HCT116 (cell line): ENCODE measurements around the gene ZNF516. TPM values are rescaled to one million over a fixed set of nuclear protein-coding genes. Genes with fewer than 3 reads are reported as not detected.

Experiments used
- ATAC-seq: fragments of 200-7000 bp; cut with Tn5 transposase; 2 replicates; pipeline ENCODE4 v1.9.1; 2020; ENCODE audit warnings: mild to moderate bottlenecking, moderate library complexity
- BruUV-seq: library from RNA; stranded (reverse); fragments of 400-500 nt; replicated peaks from 2 replicates; lab custom pipeline; 2021; lab: Mats Ljungman, UMichigan
- CTCF ChIA-PET: fragments of 300-600 bp; sonication (Branson Sonifier 250); formaldehyde crosslinking; loops from one replicate; lab custom pipeline; 2021; ENCODE audit warnings: antibody characterized with exemption; lab: Charles Lee
- POLR2A ChIA-PET: fragments of 300-600, 350-600 bp; sonication (Branson Sonifier 250); formaldehyde crosslinking; loops from one replicate; lab custom pipeline; 2021; ENCODE audit warnings: antibody characterized with exemption; lab: Charles Lee
- RAD21 ChIA-PET, 2 experiments: fragments of 300-600 bp; sonication (Branson Sonifier 250); formaldehyde crosslinking; loops; one replicate each; lab custom pipeline; 2023; ENCODE audit warnings: low total read pairs in 2 of 2; ENCODE audit not compliant: uncharacterized antibody in 2 of 2, unreplicated experiment in 2 of 2, low non-redundant PET in 1 of 2; lab: Charles Lee
- DNase-seq: peaks from one replicate; pipeline ENCODE4 v3.0.0-alpha.2; 2010; ENCODE audit warnings: low read depth, low spot score
- H2AFZ ChIP-seq: fragments of 200-600 bp; shearing (Covaris generic), sonication (generic); 2 replicates; pipeline ENCODE4 v1.6.1; 2017; ENCODE audit warnings: low read depth, mixed run types, mixed read lengths, antibody characterized with exemption, low read length; ENCODE audit not compliant: poor library complexity, severe bottlenecking
- H3K27ac ChIP-seq: 2 replicates; pipeline ENCODE4 v1.5.1; 2012; ENCODE audit warnings: low read depth, low read length
- H3K27me3 ChIP-seq: fragments of 200-600 bp; sonication (generic); 2 replicates; pipeline ENCODE4 v1.6.1; 2016; ENCODE audit warnings: mixed run types, low read length, mixed read lengths; ENCODE audit not compliant: insufficient read depth
- H3K36me3 ChIP-seq, 2 experiments: fragments of 200-500 bp in 1 of 2; fragments of 200-600 bp in 1 of 2; sonication (Bioruptor generic) in 1 of 2; sonication (generic) in 1 of 2; 2 replicates each; pipeline versions ENCODE4 v1.5.1 to v1.6.1; 2014 to 2016; ENCODE audit warnings: low read length in 2 of 2, inconsistent platforms in 1 of 2, mixed read lengths in 1 of 2, mixed run types in 1 of 2; ENCODE audit not compliant: insufficient read depth in 2 of 2, control insufficient read depth in 1 of 2
- H3K4me1 ChIP-seq, 2 experiments: fragments of 200-600 bp in 1 of 2; sonication (generic) in 1 of 2; 2 replicates each; pipeline versions ENCODE4 v1.5.1 to v1.6.1; 2012 to 2017; ENCODE audit warnings: low read length in 2 of 2, inconsistent platforms in 1 of 2, mild to moderate bottlenecking in 1 of 2, mixed read lengths in 1 of 2, mixed run types in 1 of 2, moderate library complexity in 1 of 2; ENCODE audit not compliant: insufficient read depth in 2 of 2, control insufficient read depth in 1 of 2
- H3K4me2 ChIP-seq: fragments of 200-600 bp; sonication (generic); 2 replicates; pipeline ENCODE4 v1.6.1; 2017; ENCODE audit warnings: mixed run types, low read length, mixed read lengths
- H3K4me3 ChIP-seq, 2 experiments: fragments of 200-600 bp in 1 of 2; sonication (generic) in 1 of 2; replicated peaks in 1 of 2; 2 replicates each; pipeline ENCODE4 v1.5.1; 2011 to 2016; ENCODE audit warnings: low read length in 2 of 2, control low read depth in 1 of 2, low read depth in 1 of 2, mild to moderate bottlenecking in 1 of 2, mixed read lengths in 1 of 2, mixed run types in 1 of 2
- H3K79me2 ChIP-seq: fragments of 200-600 bp; sonication (generic); 2 replicates; pipeline ENCODE4 v1.6.1; 2017; ENCODE audit warnings: mild to moderate bottlenecking, mixed run types, low read length, moderate library complexity, mixed read lengths; ENCODE audit not compliant: insufficient read depth
- H3K9ac ChIP-seq: fragments of 200-600 bp; sonication (generic); 2 replicates; pipeline ENCODE4 v1.6.1; 2016; ENCODE audit warnings: low read length, mixed read lengths
- H3K9me2 ChIP-seq: fragments of 200-600 bp; sonication (generic), shearing (Covaris generic); 2 replicates; pipeline ENCODE4 v1.6.1; 2017; ENCODE audit warnings: mixed run types, mild to moderate bottlenecking, moderate library complexity; ENCODE audit not compliant: insufficient read depth
- H3K9me3 ChIP-seq, 2 experiments: fragments of 200-500 bp in 1 of 2; fragments of 200-600 bp in 1 of 2; sonication (Bioruptor generic) in 1 of 2; sonication (generic) in 1 of 2; 2 replicates each; pipeline ENCODE4 v1.6.1; 2014 to 2017; ENCODE audit warnings: low read length in 2 of 2, mixed read lengths in 2 of 2, inconsistent platforms in 1 of 2, low read depth in 1 of 2, mild to moderate bottlenecking in 1 of 2, mixed run types in 1 of 2, moderate library complexity in 1 of 2; ENCODE audit not compliant: control insufficient read depth in 1 of 2, insufficient read depth in 1 of 2
- H4K20me1 ChIP-seq: fragments of 200-600 bp; sonication (generic), shearing (Covaris generic); 2 replicates; pipeline ENCODE4 v1.6.1; 2017; ENCODE audit warnings: mixed run types, mild to moderate bottlenecking, moderate library complexity; ENCODE audit not compliant: insufficient read depth
- ATF3 ChIP-seq: IDR thresholded peaks from 2 replicates; pipeline ENCODE4 v1.6.1; 2012
- CBX3 ChIP-seq: IDR thresholded peaks from 2 replicates; pipeline ENCODE4 v1.6.1; 2012; ENCODE audit warnings: low read depth
- CTCF ChIP-seq, 3 experiments: fragments of 200-600 bp in 1 of 3; sonication (generic) in 1 of 3; IDR thresholded peaks in 2 of 3; conservative IDR thresholded peaks in 1 of 3; 2 replicates each; pipeline ENCODE4 v1.5.1; 2012 to 2017; ENCODE audit warnings: low read depth in 2 of 3, low read length in 2 of 3, antibody characterized with exemption in 1 of 3, borderline replicate concordance in 1 of 3, control low read depth in 1 of 3, mild to moderate bottlenecking in 1 of 3, mixed read lengths in 1 of 3, mixed run types in 1 of 3, moderate library complexity in 1 of 3; ENCODE audit not compliant: insufficient read depth in 1 of 3
- EGR1 ChIP-seq: IDR thresholded peaks from 2 replicates; pipeline ENCODE4 v1.6.1; 2012; ENCODE audit warnings: low read depth
- ELF1 ChIP-seq: IDR thresholded peaks from 2 replicates; pipeline ENCODE4 v1.6.1; 2012; ENCODE audit warnings: low read depth, borderline replicate concordance
- EZH2 ChIP-seq: fragments of 200-600 bp; sonication (generic); IDR thresholded peaks from 2 replicates; pipeline ENCODE4 v1.6.1; 2017; ENCODE audit warnings: antibody characterized with exemption, mixed run types
- FOSL1 ChIP-seq: IDR thresholded peaks from 2 replicates; pipeline ENCODE4 v1.6.1; 2012; ENCODE audit warnings: low read depth
- JUND ChIP-seq: IDR thresholded peaks from 2 replicates; pipeline ENCODE4 v1.6.1; 2012
- POLR2A ChIP-seq: IDR thresholded peaks from 2 replicates; pipeline ENCODE4 v1.7.0; 2011; ENCODE audit warnings: borderline replicate concordance; ENCODE audit not compliant: insufficient read depth, insufficient read length; ENCODE audit errors: extremely low read depth
- POLR2AphosphoS5 ChIP-seq: IDR thresholded peaks from 2 replicates; pipeline ENCODE4 v1.6.1; 2011; ENCODE audit warnings: mild to moderate bottlenecking, low read depth, low read length, moderate library complexity
- REST ChIP-seq: IDR thresholded peaks from 2 replicates; pipeline ENCODE4 v1.6.1; 2012; ENCODE audit warnings: low read depth
- SIN3A ChIP-seq: IDR thresholded peaks from 2 replicates; pipeline ENCODE4 v1.6.1; 2012; ENCODE audit warnings: low read depth
- SRF ChIP-seq: IDR thresholded peaks from 2 replicates; pipeline ENCODE4 v1.6.1; 2012; ENCODE audit warnings: low read depth
- TCF7L2 ChIP-seq: IDR thresholded peaks from 2 replicates; pipeline ENCODE4 v1.7.0; 2011; ENCODE audit warnings: borderline replicate concordance, inconsistent platforms; ENCODE audit not compliant: insufficient read depth, insufficient read length; ENCODE audit errors: extremely low read depth
- intact Hi-C: fragments of 100-400 bp; cut with micrococcal nuclease; formaldehyde crosslinking; loops from 2 replicates; pipeline ENCODE4 v1.10.0; 2022
- total RNA-seq: library from RNA; stranded (reverse); gene quantifications from one replicate; pipeline ENCODE4 v1.2.1, GENCODE V29; 2021; ENCODE audit not compliant: unreplicated experiment

The ZNF516 gene
- total RNA-seq, 1 experiment from 2014 or later: 32.0 TPM

GRCh38 chr18:76461692-76462325 is 33.2 kb downstream of the ZNF516 start:
- RAD21 ChIA-PET: no interaction called here
- peaks cover 1% of the 10 kb centered on the region; the same call in 1 of the 2 replicates for H3K79me2 ChIP-seq
- BruUV-seq: no TSS peak

More at GRCh38 chr18:76461692-76462325, 33.2 kb downstream of the ZNF516 start:
- ChIA-PET CTCF (no interaction called here), POLR2A (no interaction called here)
- H3K4me1 ChIP-seq: peaks cover 0 to 25% of the 10 kb centered on the region in 2 experiments; a peak in 2 of 4 replicates
- H3K9ac ChIP-seq: no peak overlapping the region
- TF ChIP-seq TCF7L2: no peak
- no peak for TF ChIP-seq EZH2
- TF ChIP-seq POLR2AphosphoS5: no peak
- TF ChIP-seq SRF: no peak
- no peak for TF ChIP-seq CBX3
- no peak for TF ChIP-seq ELF1
- no peak for TF ChIP-seq REST
- no peak for TF ChIP-seq SIN3A
- no peak for TF ChIP-seq POLR2A
- TF ChIP-seq ATF3: no peak
- no peak for TF ChIP-seq FOSL1
- TF ChIP-seq CTCF (IDR thresholded peaks at IDR 0.05 in 2 of 3, conservative IDR thresholded peaks at IDR 0.05 in 1 of 3; ENCODE audit: borderline replicate concordance in 1 of 3, insufficient read depth in 1 of 3, low read depth in 2 of 3, low read length in 2 of 3): no peak
- no peak for TF ChIP-seq JUND
- TF ChIP-seq EGR1: no peak
- no peak overlapping the region for H3K27ac ChIP-seq
- no peak for ATAC-seq
- H3K9me2 ChIP-seq: no peaks in the 10 kb centered on the region
- H2AFZ ChIP-seq: no peak overlapping the region
- H3K4me3 ChIP-seq: no peak overlapping the region
- no peaks in the 10 kb centered on the region for H3K27me3 ChIP-seq
- H4K20me1 ChIP-seq: no peaks in the 10 kb centered on the region
- no peak overlapping the region for H3K4me2 ChIP-seq
- DNase-seq: no peak
- no peaks in the 10 kb centered on the region for H3K36me3 ChIP-seq
- intact Hi-C loops: no loop called here
- no peaks in the 10 kb centered on the region for H3K9me3 ChIP-seq
